OCI-M2 (cell line): ENCODE results near the gene NOP56.
"Not testable (repeated sequence)": the region's sequence is repeated elsewhere in the genome, so short reads cannot be mapped to it uniquely, and the experiment has no call there.

ENCODE experiments used
- DNase-seq: peaks from one replicate; lab custom pipeline; 2025; ENCODE audit not compliant: unreplicated experiment; lab: John Stamatoyannopoulos, UW

NOP56 gene

GRCh38 chr20:2684817-2685216, 32.4 kb downstream of the NOP56 start:
- DNase-seq = not testable (repeated sequence)

DNA sequence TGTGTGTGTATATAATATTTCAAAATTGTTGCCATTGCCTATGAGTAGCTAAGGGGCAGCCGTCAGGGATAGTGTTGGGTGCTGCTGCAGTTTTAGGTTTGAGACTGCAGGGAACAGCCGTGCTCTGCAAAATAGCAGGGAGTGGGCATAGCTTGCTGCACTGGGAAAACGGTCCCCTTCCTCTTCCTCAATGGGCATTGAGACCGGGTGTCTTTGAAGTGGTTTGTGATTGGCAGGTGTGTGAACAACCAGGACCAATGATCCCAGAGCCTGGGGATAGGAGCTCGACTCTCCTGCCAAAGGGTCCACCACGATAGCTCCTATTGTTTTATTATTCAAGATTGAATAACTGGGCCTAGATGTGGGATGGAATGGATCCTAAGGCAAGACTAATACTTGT, 35.1 kb downstream of the NOP56 start:
- DNase-seq = no peak

DNA sequence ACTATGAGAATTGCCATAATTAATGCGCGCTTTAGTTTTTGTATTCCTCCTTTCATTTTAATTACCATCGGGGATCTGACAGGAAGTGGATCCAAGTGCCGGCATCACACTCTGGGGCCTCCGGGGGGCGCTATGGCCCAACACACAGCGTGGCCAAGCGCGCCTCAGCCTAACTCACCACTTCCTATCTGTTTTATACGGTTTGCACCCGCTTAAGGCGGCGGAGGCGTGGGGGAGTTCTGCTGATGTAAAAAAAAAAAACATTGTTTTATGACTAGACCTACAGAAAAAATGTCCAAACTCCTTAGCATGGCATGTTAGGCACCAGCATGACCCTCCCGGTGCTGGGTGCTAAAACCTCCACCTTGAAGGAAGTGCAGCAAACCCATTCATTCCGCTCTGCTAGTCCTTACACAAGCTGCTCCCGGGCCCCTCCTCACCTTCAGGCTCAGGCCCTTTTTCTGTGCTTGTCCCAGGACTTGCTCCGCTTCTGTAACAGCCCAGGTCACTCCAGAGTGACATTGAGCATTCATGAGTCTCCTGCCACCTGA, 35.7 kb downstream of the NOP56 start:
- no peak for DNase-seq

DNA sequence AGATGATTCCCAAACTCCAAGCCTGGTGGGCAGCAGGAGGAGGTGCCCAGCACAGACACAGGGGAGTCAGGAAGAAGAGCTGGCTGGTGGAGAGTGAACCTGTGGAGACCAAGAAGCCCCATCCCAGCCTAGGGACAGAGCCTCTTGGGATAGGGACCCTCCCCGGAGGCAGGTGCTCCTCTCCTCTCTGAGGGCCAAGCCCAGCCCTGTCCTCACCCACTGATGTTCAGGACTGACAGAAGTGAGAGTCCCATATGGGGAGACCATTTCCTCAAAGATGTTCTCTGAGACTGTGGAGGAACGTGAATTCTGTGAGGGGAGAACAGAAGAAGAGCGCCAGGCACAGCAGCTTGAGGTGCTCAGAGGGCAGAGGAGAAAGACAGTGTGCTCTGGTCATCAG, 37.8 kb downstream of the NOP56 start:
- DNase-seq = no peak

- DNase-seq = no peak
Observed at GRCh38 chr20:2690718-2691117, 38.3 kb downstream of the NOP56 start.

GRCh38 chr20:2691127-2691526, 38.7 kb downstream of the NOP56 start:
- DNase-seq = no peak

DNA sequence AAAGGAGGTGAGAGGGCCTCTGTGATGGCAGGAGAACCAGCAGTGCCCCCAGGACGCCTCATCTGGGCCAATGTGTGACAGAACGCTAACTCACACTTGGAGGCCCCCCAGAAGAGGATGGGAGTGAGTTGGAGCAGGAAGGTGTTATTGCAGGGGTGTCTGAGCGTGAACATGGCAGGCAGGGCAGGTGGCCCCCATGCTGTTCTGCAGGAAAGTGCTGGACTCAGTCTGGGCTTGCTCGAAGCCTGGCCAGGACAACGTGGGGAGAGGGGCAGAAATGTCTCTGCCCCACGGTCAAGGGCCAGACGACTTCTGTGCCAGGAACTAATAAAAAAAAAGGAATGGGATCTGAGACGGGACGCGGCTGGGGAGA, 39.2 kb downstream of the NOP56 start:
- no peak for DNase-seq

GRCh38 chr20:2692036-2692885, 39.8 kb downstream of the NOP56 start, which contains the start of gene EBF4:
Gene EBF4 (plus strand): TSS chr20:2692780. CDS start chr20:2693646, 866 bp downstream.
- DNase-seq = no peak

DNA sequence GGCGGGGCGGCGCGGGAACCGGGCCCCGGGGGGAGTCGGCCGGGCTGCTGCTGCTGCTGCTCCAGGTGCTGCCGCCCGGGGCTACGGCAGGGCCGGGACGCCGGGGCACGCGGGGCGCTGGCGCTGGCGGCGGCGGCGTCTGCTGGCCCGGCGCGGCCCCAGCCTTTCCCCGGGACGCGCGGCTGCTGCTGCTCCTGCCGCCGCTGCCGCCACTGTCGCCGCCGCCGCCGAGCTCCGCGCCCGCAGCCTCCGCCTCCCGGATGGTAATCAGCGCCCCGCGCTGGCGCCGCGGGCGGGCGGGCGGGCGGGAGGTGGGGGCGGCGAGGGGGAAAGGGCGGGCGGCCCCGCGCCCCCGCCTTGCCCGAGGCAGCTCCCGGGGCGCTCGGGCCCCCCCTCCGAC, 40.5 kb downstream of the NOP56 start:
- no peak for DNase-seq

GRCh38 chr20:2693286-2694007, 41.0 kb downstream of the NOP56 start:
- DNase-seq = no peak

DNA sequence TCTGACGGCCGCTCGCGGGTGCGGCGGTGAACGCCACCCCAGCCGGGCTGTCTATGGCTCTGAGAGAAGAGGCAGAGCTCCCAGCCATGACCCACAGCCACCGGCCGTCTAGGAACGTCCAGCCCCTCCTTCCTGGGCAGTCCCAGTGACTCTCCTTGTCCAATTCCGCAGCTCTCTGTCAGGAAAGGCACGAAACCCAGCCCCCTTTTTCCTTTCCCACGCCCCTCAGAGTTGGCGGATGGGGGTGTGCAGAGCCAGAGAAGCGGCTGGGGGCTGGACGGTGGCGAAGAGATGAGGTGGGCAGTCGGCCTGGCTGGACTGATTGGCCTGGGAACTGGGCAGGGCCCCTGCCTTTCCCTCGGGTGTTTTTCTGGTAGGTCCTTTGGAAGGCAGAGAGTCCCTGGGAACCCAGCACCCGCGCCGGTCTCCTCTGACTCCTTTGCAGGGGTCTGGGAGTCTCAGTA, 41.6 kb downstream of the NOP56 start:
- DNase-seq = no peak

DNA sequence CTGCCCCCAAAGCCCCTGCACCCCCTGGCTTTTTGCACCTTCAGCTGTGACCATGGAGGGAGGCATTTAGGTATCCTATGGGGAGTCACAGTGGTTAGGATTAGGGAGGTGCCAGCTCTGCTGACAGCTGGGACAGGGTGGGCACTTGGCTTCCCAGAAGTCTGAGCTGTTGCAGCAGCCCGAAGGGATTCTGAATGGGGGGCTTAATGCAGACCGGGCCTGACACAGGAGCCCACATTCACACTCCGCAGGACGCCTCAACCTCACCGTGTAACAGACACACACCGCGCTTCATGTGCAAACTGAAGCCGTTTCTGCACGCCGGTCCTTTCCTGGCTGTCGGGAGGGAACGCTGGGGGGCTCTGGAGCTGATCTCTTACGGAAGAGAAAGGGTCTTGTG, 42.1 kb downstream of the NOP56 start:
- DNase-seq = no peak

GRCh38 chr20:2695206-2695983, 43.0 kb downstream of the NOP56 start:
- DNase-seq = no peak

GRCh38 chr20:2695984-2696525, 43.6 kb downstream of the NOP56 start:
- DNase-seq = not testable (repeated sequence)

- no peak for DNase-seq
Observed at GRCh38 chr20:2696646-2697045, 44.2 kb downstream of the NOP56 start.

- no peak for DNase-seq
Observed at GRCh38 chr20:2697768-2698167, 45.3 kb downstream of the NOP56 start.

DNA sequence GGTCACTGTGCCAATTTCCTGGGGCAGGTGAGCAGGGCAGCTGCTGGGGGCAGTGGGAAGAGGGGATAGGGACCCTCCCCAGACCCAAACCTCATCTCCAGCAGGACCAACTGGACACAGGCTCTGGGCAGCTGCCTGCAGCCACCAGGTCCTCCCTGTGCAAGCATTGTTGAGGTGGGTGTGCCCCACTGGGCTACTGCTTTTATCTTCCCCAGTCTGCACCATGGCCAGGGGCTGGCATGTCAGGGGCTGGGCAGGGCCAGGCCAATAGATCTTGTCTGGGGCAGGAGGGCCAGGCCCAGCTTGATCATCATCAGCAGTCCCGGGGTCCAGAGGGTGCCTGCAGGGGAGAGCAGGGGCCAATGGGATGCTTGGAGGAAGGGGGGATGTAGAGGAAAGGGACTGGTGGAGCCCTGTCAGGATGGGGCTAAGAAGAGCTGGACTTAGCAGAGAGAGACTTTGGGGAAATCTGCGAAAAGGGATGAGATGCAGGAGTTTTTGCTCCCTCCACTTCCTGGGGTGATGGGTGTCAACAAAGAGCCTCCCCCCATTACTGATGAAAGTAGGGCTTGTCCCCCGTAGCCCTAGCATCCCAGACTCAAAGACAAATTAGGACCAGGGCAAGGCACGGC, 45.9 kb downstream of the NOP56 start:
- DNase-seq = no peak

DNA sequence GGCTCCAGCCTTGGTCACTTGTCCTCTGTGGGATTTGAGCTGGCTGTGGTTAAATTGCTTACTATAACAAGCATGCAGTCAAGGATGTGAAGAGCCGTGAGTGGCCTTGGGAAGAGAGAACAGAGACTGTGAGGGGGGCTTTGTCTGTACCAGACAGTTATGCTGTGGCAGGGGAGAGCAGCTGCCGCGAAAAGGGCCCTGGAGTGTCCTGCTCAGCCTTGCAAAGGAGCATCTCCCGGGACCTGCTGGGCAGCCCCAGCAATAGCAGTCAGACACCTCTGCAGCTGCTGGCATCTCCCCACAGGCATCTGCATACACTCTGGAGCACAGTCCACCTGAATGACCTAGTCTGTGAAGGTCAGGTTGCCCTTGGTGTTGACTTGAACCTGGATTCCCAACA, 46.5 kb downstream of the NOP56 start:
- DNase-seq = no peak

- DNase-seq = no peak
Observed at GRCh38 chr20:2699775-2700413, 47.5 kb downstream of the NOP56 start.
